Loucy (cell line): Measurements from ENCODE around the gene NPB.

Experiments
- CTCF ChIP-seq: fragments of 200-600 bp; sonication (generic); conservative IDR thresholded peaks from 2 replicates; pipeline ENCODE4 v1.5.1; 2014; ENCODE audit warnings: mild to moderate bottlenecking, antibody characterized with exemption, low read length
- EZH2phosphoT487 ChIP-seq: fragments of 200-600 bp; IDR thresholded peaks from 2 replicates; pipeline ENCODE4 v1.6.1; 2018; ENCODE audit warnings: antibody characterized with exemption, mild to moderate bottlenecking, moderate library complexity, borderline replicate concordance

- TF ChIP-seq CTCF = no peak
- no peak for TF ChIP-seq EZH2phosphoT487
These were observed 17.5 kb upstream of the NPB start for GRCh38 chr17:81884520-81884919.
